ENCODE results near the gene UBE2V1.

GRCh38 chr20:50141811-50142561 lies 29.0 kb upstream of the UBE2V1 start:
- TF ChIP-seq CTCF (IDR thresholded peaks at IDR 0.05) (no peak), POLR2A (IDR thresholded peaks at IDR 0.05) (no peak)
